Endothelial cell of umbilical vein (primary cell): Measurements from ENCODE around the gene NDC80. TPM values are rescaled to one million over a fixed set of nuclear protein-coding genes. Genes with fewer than 3 reads are reported as not detected.
A peak's percentile ranks its signal among the peaks of the same experiment; 100 is the strongest.

Experiments used
- BruUV-seq: library from RNA; stranded (reverse); fragments of 400-500 nt; replicated peaks from 2 replicates; lab custom pipeline; 2021; lab: Mats Ljungman, UMichigan
- CTCF ChIA-PET: fragments of 300-600, 350-600 bp; sonication (Branson Sonifier 250); formaldehyde crosslinking; loops from one replicate; lab custom pipeline; 2021; ENCODE audit warnings: antibody characterized with exemption, inconsistent platforms; lab: Charles Lee
- POLR2A ChIA-PET: fragments of 300-600, 350-600 bp; sonication (Branson Sonifier 250); formaldehyde crosslinking; loops from one replicate; lab custom pipeline; 2021; ENCODE audit warnings: antibody characterized with exemption, inconsistent platforms; lab: Charles Lee
- DNase-seq: peaks from one replicate; pipeline ENCODE4 v3.0.0-alpha.2; 2011; ENCODE audit warnings: low read depth, low spot score
- FAIRE-seq: peaks from 2 replicates; lab custom pipeline; 2011; peaks lifted over from hg19 to GRCh38; lab: Jason Lieb, UNC
- H2AFZ ChIP-seq: 2 replicates; pipeline ENCODE4 v1.6.0; 2012; ENCODE audit warnings: low read depth, low read length, control low read depth, inconsistent platforms
- H3K27ac ChIP-seq: 2 replicates; pipeline ENCODE4 v1.5.1; 2011; ENCODE audit warnings: low read depth, mild to moderate bottlenecking, control low read depth, low read length, moderate library complexity; ENCODE audit not compliant: insufficient read depth
- H3K27me3 ChIP-seq, 2 experiments: 2 replicates each; pipeline versions ENCODE4 v1.6.0 to v1.6.1; 2011; ENCODE audit warnings: low read length in 2 of 2, mixed read lengths in 1 of 2; ENCODE audit not compliant: control insufficient read depth in 2 of 2, insufficient read depth in 2 of 2
- H3K36me3 ChIP-seq, 2 experiments: 2 replicates in 1 of 2; 3 replicates in 1 of 2; pipeline ENCODE4 v1.5.1; 2011; ENCODE audit warnings: low read length in 2 of 2, mild to moderate bottlenecking in 1 of 2, moderate library complexity in 1 of 2; ENCODE audit not compliant: control insufficient read depth in 2 of 2, insufficient read depth in 2 of 2; ENCODE audit errors: extremely low read depth in 1 of 2
- H3K4me1 ChIP-seq: 3 replicates; pipeline ENCODE4 v1.5.1; 2011; ENCODE audit warnings: mild to moderate bottlenecking, low read length; ENCODE audit not compliant: control insufficient read depth, insufficient read depth; ENCODE audit errors: extremely low read depth
- H3K4me2 ChIP-seq: 2 replicates; pipeline ENCODE4 v1.6.1; 2011; ENCODE audit warnings: low read length, control low read depth, mixed read lengths; ENCODE audit not compliant: insufficient read depth
- H3K4me3 ChIP-seq, 3 experiments: fragments of 200-600 bp in 1 of 3; sonication (generic), shearing (Covaris generic) in 1 of 3; replicated peaks in 1 of 3; 2 replicates each; pipeline ENCODE4 v1.5.1; 2011 to 2016; ENCODE audit warnings: control low read depth in 3 of 3, low read length in 3 of 3, mild to moderate bottlenecking in 2 of 3, inconsistent platforms in 1 of 3, low read depth in 1 of 3, moderate library complexity in 1 of 3; ENCODE audit not compliant: insufficient read depth in 1 of 3
- H3K79me2 ChIP-seq: 2 replicates; pipeline ENCODE4 v1.6.0; 2012; ENCODE audit warnings: low read length, inconsistent platforms; ENCODE audit not compliant: control insufficient read depth, insufficient read depth
- H3K9ac ChIP-seq: replicated peaks from 2 replicates; pipeline ENCODE3; 2011; ENCODE audit warnings: low read length, control low read depth; ENCODE audit not compliant: insufficient read depth; ENCODE audit errors: extremely low read depth
- H3K9me1 ChIP-seq: replicated peaks from 3 replicates; pipeline ENCODE4 v1.6.0; 2011; ENCODE audit warnings: mild to moderate bottlenecking, low read length; ENCODE audit not compliant: control insufficient read depth, insufficient read depth; ENCODE audit errors: extremely low read depth
- H3K9me3 ChIP-seq: replicated peaks from 2 replicates; pipeline ENCODE4 v1.5.1; 2012; ENCODE audit warnings: low read length, inconsistent platforms; ENCODE audit not compliant: control insufficient read depth, insufficient read depth
- H4K20me1 ChIP-seq: replicated peaks from 2 replicates; pipeline ENCODE3; 2011; ENCODE audit warnings: mild to moderate bottlenecking, low read length; ENCODE audit not compliant: control insufficient read depth, insufficient read depth; ENCODE audit errors: extremely low read depth
- EZH2 ChIP-seq: IDR thresholded peaks from 2 replicates; pipeline ENCODE4 v1.6.1; 2012; ENCODE audit warnings: borderline replicate concordance, low read depth, mild to moderate bottlenecking, moderate library complexity, low read length, inconsistent platforms; ENCODE audit not compliant: severe bottlenecking
- FOS ChIP-seq: IDR thresholded peaks from 2 replicates; pipeline ENCODE4 v1.6.1; 2011; ENCODE audit warnings: mild to moderate bottlenecking, low read length, moderate library complexity, borderline replicate concordance; ENCODE audit not compliant: insufficient read depth
- GATA2 ChIP-seq: IDR thresholded peaks from 2 replicates; pipeline ENCODE4 v1.7.0; 2011; ENCODE audit warnings: low read depth, mild to moderate bottlenecking, moderate library complexity, mixed read lengths, low read length; ENCODE audit not compliant: insufficient read length, insufficient read depth
- JUN ChIP-seq: IDR thresholded peaks from 2 replicates; pipeline ENCODE4 v1.6.1; 2011; ENCODE audit warnings: borderline replicate concordance, low read depth; ENCODE audit not compliant: insufficient read length, insufficient read depth
- MYC ChIP-seq: IDR thresholded peaks from one replicate; pipeline ENCODE4 v1.6.1; 2011; ENCODE audit warnings: mild to moderate bottlenecking, low read depth, low read length
- POLR2A ChIP-seq: IDR thresholded peaks from 2 replicates; pipeline ENCODE4 v1.6.1; 2012; ENCODE audit warnings: low read depth, mild to moderate bottlenecking, control low read depth, low read length
- POLR2AphosphoS5 ChIP-seq: IDR thresholded peaks from 2 replicates; pipeline ENCODE4 v1.6.1; 2012; ENCODE audit warnings: low read depth, mild to moderate bottlenecking, control low read depth, low read length, moderate library complexity; ENCODE audit not compliant: insufficient read depth
- dilution Hi-C: fragments of 300-500 bp; cut with MboI; formaldehyde crosslinking; loops from one replicate; pipeline ENCODE4 v1.15.0; 2019; ENCODE audit warnings: low sequenced_read_pairs; ENCODE audit not compliant: extremely low pct_ligation_motif_present
- intact Hi-C: fragments of 100-400 bp; cut with micrococcal nuclease; formaldehyde crosslinking; loops from one replicate; pipeline ENCODE4 v1.10.0; 2022
- polyA plus RNA-seq, 4 experiments: library from polyadenylated mRNA; depleted of rRNA in 3 of 4; stranded (reverse) in 3 of 4; unstranded in 1 of 4; fragments of >200 nt; gene quantifications; 2 replicates each; pipeline versions ENCODE4 v1.2.1 to v1.2.3, GENCODE V29; 2011 to 2012; ENCODE audit warnings: missing spikeins in 1 of 4
- total RNA-seq: library from RNA; stranded (reverse); gene quantifications from 2 replicates; pipeline ENCODE4 v1.2.3, GENCODE V29; 2021
- TF ChIP-seq, protein P1 (sequence below), 2 donors: IDR thresholded peaks; 1 replicate in 1 of 2; 2 replicates in 1 of 2; pipeline ENCODE4 v1.5.1; 2011; ENCODE audit warnings: low read length in 2 of 2, mild to moderate bottlenecking in 2 of 2, moderate library complexity in 2 of 2, control low read depth in 1 of 2, inconsistent platforms in 1 of 2, low read depth in 1 of 2; ENCODE audit not compliant: insufficient read depth in 1 of 2; ENCODE audit errors: extremely low read depth in 1 of 2
- TF ChIP-seq, protein P2 (sequence below): IDR thresholded peaks from 2 replicates; pipeline ENCODE4 v1.6.1; 2011; ENCODE audit not compliant: insufficient read depth, insufficient read length

Gene NDC80
- total and polyA plus RNA-seq, 2 donors (not counting 3 experiments of a cell fraction or from before 2014, with no cell fraction given), result 6.2 to 43.2 TPM

DNA sequence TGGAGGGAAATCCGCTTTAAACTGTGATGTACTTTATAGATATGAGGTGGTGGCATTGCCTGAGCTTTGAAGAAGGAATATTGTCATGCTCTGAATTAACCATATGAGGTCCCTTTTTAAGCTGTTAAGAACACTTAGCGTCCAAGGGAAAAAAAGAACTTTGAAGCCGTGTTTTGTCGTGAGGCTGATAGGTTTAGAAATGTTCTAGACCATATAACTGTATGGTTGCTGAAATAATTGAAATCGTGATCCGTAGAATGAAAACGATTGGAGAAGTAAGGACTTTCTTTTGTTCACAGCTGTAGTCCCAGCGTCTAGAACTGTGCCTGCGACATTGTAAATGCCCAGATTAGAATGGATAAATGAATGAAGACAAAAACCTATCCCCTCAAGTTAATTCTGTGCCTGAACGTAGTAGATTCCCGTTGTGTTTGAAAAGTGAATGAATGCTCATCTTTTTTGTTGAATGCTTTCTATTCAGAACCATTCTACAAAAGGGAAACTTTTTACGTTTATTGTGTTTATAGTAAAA is 85.7 kb downstream of the NDC80 start:
- Histone ChIP-seq H3K27ac (peak overlapping the region; percentile 90), H3K4me2 (peak overlapping the region; percentile 97), H2AFZ (peak overlapping the region; percentile 12), H3K9ac (peak overlapping the region; percentile 96), H3K36me3 (no peaks in the 10 kb centered on the region), H3K4me3 (peak overlapping the region; percentile 60 to 99 (median 78)), H3K27me3 (no peaks in the 10 kb centered on the region), H3K79me2 (peaks cover 57% of the 10 kb centered on the region), H3K9me1 (no peaks in the 10 kb centered on the region), H4K20me1 (peaks cover 3% of the 10 kb centered on the region), H3K4me1 (peaks cover 32% of the 10 kb centered on the region), H3K9me3 (no peaks in the 10 kb centered on the region)
- no TSS peak for BruUV-seq
- CTCF ChIA-PET, result no interaction called here
- intact Hi-C loops (loop anchor here (1.0 to 10.0 kb wide), 4 partner anchors 50 to 590 kb away; partner anchors contain the start of genes LPIN2 and MYL12A), dilution Hi-C loops (no loop called here)
- FAIRE-seq (no peak), DNase-seq (peak; percentile 46)
- no peak for TF ChIP-seq GATA2
- TF ChIP-seq POLR2AphosphoS5, result no peak
- TF ChIP-seq EZH2, result no peak
- TF ChIP-seq JUN, result no peak
- TF ChIP-seq MYC, result no peak
- TF ChIP-seq, protein P1, sequence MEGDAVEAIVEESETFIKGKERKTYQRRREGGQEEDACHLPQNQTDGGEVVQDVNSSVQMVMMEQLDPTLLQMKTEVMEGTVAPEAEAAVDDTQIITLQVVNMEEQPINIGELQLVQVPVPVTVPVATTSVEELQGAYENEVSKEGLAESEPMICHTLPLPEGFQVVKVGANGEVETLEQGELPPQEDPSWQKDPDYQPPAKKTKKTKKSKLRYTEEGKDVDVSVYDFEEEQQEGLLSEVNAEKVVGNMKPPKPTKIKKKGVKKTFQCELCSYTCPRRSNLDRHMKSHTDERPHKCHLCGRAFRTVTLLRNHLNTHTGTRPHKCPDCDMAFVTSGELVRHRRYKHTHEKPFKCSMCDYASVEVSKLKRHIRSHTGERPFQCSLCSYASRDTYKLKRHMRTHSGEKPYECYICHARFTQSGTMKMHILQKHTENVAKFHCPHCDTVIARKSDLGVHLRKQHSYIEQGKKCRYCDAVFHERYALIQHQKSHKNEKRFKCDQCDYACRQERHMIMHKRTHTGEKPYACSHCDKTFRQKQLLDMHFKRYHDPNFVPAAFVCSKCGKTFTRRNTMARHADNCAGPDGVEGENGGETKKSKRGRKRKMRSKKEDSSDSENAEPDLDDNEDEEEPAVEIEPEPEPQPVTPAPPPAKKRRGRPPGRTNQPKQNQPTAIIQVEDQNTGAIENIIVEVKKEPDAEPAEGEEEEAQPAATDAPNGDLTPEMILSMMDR (IDR thresholded peaks at IDR 0.05; ENCODE audit: extremely low read depth in 1 of 2, insufficient read depth in 1 of 2, low read depth in 1 of 2, low read length in 2 of 2), result no peak
- TF ChIP-seq POLR2A, result no peak
- TF ChIP-seq, protein P2, sequence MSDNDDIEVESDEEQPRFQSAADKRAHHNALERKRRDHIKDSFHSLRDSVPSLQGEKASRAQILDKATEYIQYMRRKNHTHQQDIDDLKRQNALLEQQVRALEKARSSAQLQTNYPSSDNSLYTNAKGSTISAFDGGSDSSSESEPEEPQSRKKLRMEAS, result no peak
- no peak for TF ChIP-seq FOS
- POLR2A ChIA-PET, result no interaction called here
